Adrenal gland (tissue), 12 donors: ENCODE measurements around the gene TET2. TPM values are rescaled to one million over a fixed set of nuclear protein-coding genes. Genes with fewer than 3 reads are reported as not detected.

Experiments
- DNase-seq, 7 donors: peaks; one replicate each; pipeline ENCODE4 v3.0.0-alpha.2; 2019 to 2020
- H3K27ac ChIP-seq, 5 donors: fragments of 200-600 bp; sonication (generic) in 4 of 5; 1 replicate in 3 of 5; 2 replicates in 2 of 5; pipeline versions ENCODE4 v1.5.1 to v1.8.0; 2016 to 2020; ENCODE audit warnings: mild to moderate bottlenecking in 1 of 5
- H3K27me3 ChIP-seq: fragments of 200-600 bp; 2 replicates; pipeline ENCODE4 v1.8.0; 2021
- H3K36me3 ChIP-seq, 2 donors: fragments of 200-600 bp; replicated peaks in 1 of 2; 1 replicate in 1 of 2; 2 replicates in 1 of 2; pipeline versions ENCODE4 v1.5.1 to v1.8.0; 2018 to 2022
- H3K4me1 ChIP-seq, 2 donors: fragments of 200-600 bp; replicated peaks in 1 of 2; 1 replicate in 1 of 2; 2 replicates in 1 of 2; pipeline versions ENCODE4 v1.5.1 to v1.8.0; 2018 to 2021
- H3K4me3 ChIP-seq, 4 donors: fragments of 200-600 bp; sonication (generic) in 3 of 4; one replicate each; pipeline ENCODE4 v1.5.1; 2016 to 2018
- H3K9me3 ChIP-seq, 3 donors: fragments of 200-600 bp; sonication (generic) in 1 of 3; replicated peaks in 1 of 3; 1 replicate in 2 of 3; 2 replicates in 1 of 3; pipeline versions ENCODE4 v1.5.1 to v1.8.0; 2016 to 2021
- POLR2A ChIP-seq, 2 donors: fragments of 450-650 bp; IDR thresholded peaks; one replicate each; pipeline ENCODE4 v1.6.1; 2017; ENCODE audit warnings: antibody characterized with exemption in 2 of 2, mild to moderate bottlenecking in 2 of 2, moderate library complexity in 1 of 2
- WGBS, 4 donors: extraction: QIAGEN DNeasy Blood & Tissue Kit in 2 of 4; methylation state at CpG; one replicate each; pipeline versions ENCODE4 v1.1.5 to v1.1.7; 2013 to 2017; 5-methylcytosine and 5-hydroxymethylcytosine counted together
- intact Hi-C, 2 donors: fragments of 100-400 bp; cut with DNase I; formaldehyde crosslinking; loops; one replicate each; pipeline versions ENCODE4 v1.14.1 to v1.15.0; 2022 to 2023
- polyA plus RNA-seq, 3 donors: library from polyadenylated mRNA; stranded (reverse); fragments of 200-250 nt in 2 of 3; fragments of 350-450 nt in 1 of 3; fragmentation: Illumina TruSeq in 1 of 3; extraction: RNeasy Lipid Tissue Mini Kit (QIAGEN cat#74804) in 1 of 3; gene quantifications; one replicate each; pipeline ENCODE4 v1.2.3, GENCODE V29; 2013 to 2014
- total RNA-seq, 9 donors: library from RNA; depleted of rRNA in 4 of 9; stranded (reverse); fragments of >200 nt in 4 of 9; fragments of 120-200 nt in 1 of 9; fragmentation: NEBNext Ultra II Directional in 1 of 9; extraction: Animal tissue kit (Norgen Biotek cat#: 25700) in 1 of 9; gene quantifications; one replicate each; pipeline versions ENCODE4 v1.1.0 to v1.2.4, GENCODE V29; 2013 to 2023
- TF ChIP-seq, protein P1 (sequence below), 6 experiments: fragments of 450-650 bp in 4 of 6; fragments of 200-600 bp in 2 of 6; sonication (generic) in 1 of 6; IDR thresholded peaks; 1 replicate in 5 of 6; 2 replicates in 1 of 6; pipeline versions ENCODE4 v1.5.1 to v1.8.0; 2016 to 2021; ENCODE audit warnings: antibody characterized with exemption in 6 of 6, mild to moderate bottlenecking in 2 of 6, moderate library complexity in 1 of 6
- donor health status: healthy with polysubstance abuse.
- donor health status: Bipolar disorder and iron deficiency.
- donor health status: DM: yes; HTN: yes; CAD: no.
- donor health status: DM: no; HTN: no; CAD: no.
- donor health status: DM: no; HTN: no; CAD: no.
- donor health status: DM: yes; HTN: yes; CAD: no.

Gene TET2
- total and polyA plus RNA-seq, 12 donors, result 3.7 to 26.1 (median 14.6) TPM

DNA sequence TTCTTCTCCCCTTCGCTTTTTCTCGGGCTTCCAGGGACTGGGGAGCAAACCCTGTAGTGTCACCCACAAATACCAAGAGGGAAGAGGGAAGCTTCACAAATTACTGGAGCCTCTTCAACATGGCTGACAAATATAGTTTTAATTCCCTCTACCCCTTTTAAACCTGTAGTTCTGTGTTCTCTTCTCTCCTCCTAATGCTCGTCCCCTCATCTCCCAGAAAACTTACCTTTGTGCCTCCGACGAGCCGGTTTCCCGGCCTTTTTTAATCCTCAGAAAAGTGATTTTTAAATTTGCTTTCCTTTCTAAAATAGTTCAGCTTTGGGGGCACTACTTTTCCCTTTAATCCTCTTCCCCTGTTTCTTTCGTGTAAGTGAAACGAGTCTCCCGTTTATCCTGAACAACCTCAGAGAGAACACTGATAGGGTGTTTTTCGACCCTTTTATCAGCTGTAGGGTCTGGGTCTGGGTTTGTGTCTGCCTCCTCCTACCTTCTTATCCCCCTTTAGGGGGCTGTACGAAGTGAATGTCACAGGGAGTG, 408 bp downstream of the TET2 start:
- intact Hi-C loops, result loop anchor here in 1 of 2 donors (10.0 kb wide), 1 partner anchor 108 kb away; no protein-coding TSS in a partner anchor
- Histone ChIP-seq H3K27ac (peak overlapping the region; percentile 46 to 89 (median 87)), H3K27me3 (no peaks in the 10 kb centered on the region), H3K4me1 (peaks cover 11 to 27% of the 10 kb centered on the region in 2 donors), H3K4me3 (peak overlapping the region; percentile 62 to 77 (median 65)), H3K9me3 (no peaks in the 10 kb centered on the region), H3K36me3 (no peaks in the 10 kb centered on the region)
- TF ChIP-seq POLR2A (IDR thresholded peaks at IDR 0.05), result no peak
- TF ChIP-seq, protein P1, sequence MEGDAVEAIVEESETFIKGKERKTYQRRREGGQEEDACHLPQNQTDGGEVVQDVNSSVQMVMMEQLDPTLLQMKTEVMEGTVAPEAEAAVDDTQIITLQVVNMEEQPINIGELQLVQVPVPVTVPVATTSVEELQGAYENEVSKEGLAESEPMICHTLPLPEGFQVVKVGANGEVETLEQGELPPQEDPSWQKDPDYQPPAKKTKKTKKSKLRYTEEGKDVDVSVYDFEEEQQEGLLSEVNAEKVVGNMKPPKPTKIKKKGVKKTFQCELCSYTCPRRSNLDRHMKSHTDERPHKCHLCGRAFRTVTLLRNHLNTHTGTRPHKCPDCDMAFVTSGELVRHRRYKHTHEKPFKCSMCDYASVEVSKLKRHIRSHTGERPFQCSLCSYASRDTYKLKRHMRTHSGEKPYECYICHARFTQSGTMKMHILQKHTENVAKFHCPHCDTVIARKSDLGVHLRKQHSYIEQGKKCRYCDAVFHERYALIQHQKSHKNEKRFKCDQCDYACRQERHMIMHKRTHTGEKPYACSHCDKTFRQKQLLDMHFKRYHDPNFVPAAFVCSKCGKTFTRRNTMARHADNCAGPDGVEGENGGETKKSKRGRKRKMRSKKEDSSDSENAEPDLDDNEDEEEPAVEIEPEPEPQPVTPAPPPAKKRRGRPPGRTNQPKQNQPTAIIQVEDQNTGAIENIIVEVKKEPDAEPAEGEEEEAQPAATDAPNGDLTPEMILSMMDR (IDR thresholded peaks at IDR 0.05), result no peak
- DNase-seq, result no peak
- WGBS, 4 donors, result 0% methylated on average over 12 of the region's 12 CpGs

DNA sequence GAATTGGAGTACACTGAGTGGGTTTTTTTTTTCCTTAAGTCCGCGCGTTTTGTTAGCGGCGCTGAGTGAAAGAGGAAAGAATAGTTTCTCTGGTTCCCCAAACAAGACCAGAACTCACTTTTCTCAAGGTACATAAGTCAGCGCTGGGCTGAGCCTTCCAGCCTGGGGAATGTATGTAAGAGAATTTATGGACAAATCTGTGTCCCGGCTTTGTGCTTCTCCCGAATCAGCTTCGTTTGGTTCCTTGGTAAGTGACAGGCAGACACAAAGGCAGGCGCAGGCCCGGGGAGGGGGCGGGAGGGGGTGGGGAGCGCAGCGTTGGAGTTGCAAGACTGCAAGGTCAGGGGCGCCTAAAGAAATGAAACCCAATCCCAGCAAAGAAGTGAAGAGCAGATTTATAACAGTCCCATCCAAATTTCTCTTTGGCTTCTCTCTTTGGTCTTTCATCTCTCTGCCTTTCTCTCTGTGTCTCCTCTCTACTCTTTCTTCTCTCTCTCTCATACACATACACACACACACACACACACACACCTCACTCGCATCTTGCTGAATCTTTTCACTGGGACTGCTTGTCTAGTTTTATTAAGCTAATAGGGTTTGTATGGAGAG, 981 bp downstream of the TET2 start:
- WGBS, 4 donors, result 0 to 2% (median 1%) methylated on average over 14 to 16 of the region's 16 CpGs
- peak; percentile 24 to 65 (median 48) for DNase-seq
- H3K4me1 ChIP-seq, result peaks cover 11 to 27% of the 10 kb centered on the region in 2 donors
- peak overlapping the region; percentile 62 to 77 (median 65) for H3K4me3 ChIP-seq
- peak overlapping the region; percentile 46 to 89 (median 87) for H3K27ac ChIP-seq
- H3K36me3 ChIP-seq, result no peaks in the 10 kb centered on the region
- TF ChIP-seq, protein P1 (IDR thresholded peaks at IDR 0.05), result no peak
- no peak for TF ChIP-seq POLR2A (IDR thresholded peaks at IDR 0.05)
- intact Hi-C loops, result loop anchor here in 1 of 2 donors (10.0 kb wide), 1 partner anchor 107 kb away; no protein-coding TSS in a partner anchor
- no peaks in the 10 kb centered on the region for H3K9me3 ChIP-seq
- no peaks in the 10 kb centered on the region for H3K27me3 ChIP-seq

DNA sequence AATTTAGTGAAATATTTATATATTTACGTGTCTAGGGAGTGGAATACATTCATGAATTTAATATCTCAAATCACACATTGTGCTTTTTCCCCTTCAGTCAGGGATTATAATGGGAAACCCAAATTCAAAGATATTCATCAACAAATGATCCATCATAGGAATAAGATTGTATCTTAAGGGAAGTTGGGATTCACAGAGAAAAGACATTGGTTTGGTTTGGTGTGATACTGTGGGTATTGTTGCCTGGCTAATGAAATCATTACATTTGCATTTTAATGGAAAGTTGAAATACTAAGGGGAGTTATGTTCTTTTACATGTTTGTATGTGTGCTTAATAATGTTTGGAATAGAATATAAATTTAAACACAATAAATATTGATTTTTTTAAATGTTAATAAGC, 1.7 kb downstream of the TET2 start:
- TF ChIP-seq, protein P1 (IDR thresholded peaks at IDR 0.05), result no peak
- no peak for TF ChIP-seq POLR2A (IDR thresholded peaks at IDR 0.05)
- peak overlapping the region in 3 of 5 donors; percentile 87 to 89 (median 87) for H3K27ac ChIP-seq
- intact Hi-C loops, result loop anchor here in 1 of 2 donors (10.0 kb wide), 1 partner anchor 106 kb away; no protein-coding TSS in a partner anchor
- 17 to 35% (median 26%) methylated on average over 1 of the region's 1 CpG for WGBS, 4 donors
- peak overlapping the region in 2 of 4 donors; percentile 63 to 77 for H3K4me3 ChIP-seq
- H3K36me3 ChIP-seq, result no peaks in the 10 kb centered on the region
- peaks cover 11 to 27% of the 10 kb centered on the region in 2 donors for H3K4me1 ChIP-seq
- no peak for DNase-seq
- no peaks in the 10 kb centered on the region for H3K27me3 ChIP-seq
- H3K9me3 ChIP-seq, result no peaks in the 10 kb centered on the region

DNA sequence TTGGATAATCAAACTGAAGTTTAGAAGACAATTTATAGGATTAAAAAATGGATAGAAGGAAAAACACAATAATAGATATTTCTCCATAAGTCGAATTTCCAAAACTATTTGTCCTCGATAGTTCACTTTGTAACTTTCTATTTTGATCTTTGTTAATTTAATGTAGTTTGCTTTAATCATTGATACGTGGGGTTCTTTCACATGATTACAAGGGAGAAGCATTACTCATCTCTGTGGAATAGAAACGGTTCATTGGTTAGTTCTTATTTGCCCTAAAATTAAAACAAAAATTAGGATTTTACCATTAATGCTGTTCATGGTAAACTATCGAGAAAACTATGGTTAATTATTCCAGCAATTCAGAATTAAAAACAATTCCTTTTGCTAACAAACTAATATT, 2.1 kb downstream of the TET2 start:
- TF ChIP-seq, protein P1 (IDR thresholded peaks at IDR 0.05), result no peak
- Histone ChIP-seq H3K27me3 (no peaks in the 10 kb centered on the region), H3K4me1 (peaks cover 11 to 27% of the 10 kb centered on the region in 2 donors), H3K4me3 (peak overlapping the region in 1 of 4 donors; percentile 77), H3K27ac (peak overlapping the region in 1 of 5 donors; percentile 89), H3K36me3 (no peaks in the 10 kb centered on the region), H3K9me3 (no peaks in the 10 kb centered on the region)
- no peak for DNase-seq
- intact Hi-C loops, result loop anchor here in 1 of 2 donors (10.0 kb wide), 1 partner anchor 106 kb away; no protein-coding TSS in a partner anchor
- WGBS, 4 donors, result 41 to 52% (median 48%) methylated on average over 5 of the region's 5 CpGs
